Stimulated activated effector memory CD8-positive, alpha-beta T cell treated with anti-CD3 and anti-CD28 coated beads, Interleukin-12 subunit alpha, Interleukin-12 subunit beta, amount 100 ng/mL, for 72 hours (primary cell): ENCODE results near the gene ANKS1B.

Source experiments
- ATAC-seq: fragments of 150-1000 bp; cut with Tn5 transposase; 2 replicates; pipeline ENCODE4 v1.10.0; 2021
- DNase-seq, 2 donors: peaks; one replicate each; pipeline ENCODE4 v3.0.0; 2021 to 2022; ENCODE audit warnings: low spot score in 2 of 2
- H3K27ac Mint-ChIP-seq: one replicate; pipeline ENCODE4 v1.8.0; 2022; ENCODE audit warnings: mild to moderate bottlenecking, mixed read lengths
- H3K36me3 Mint-ChIP-seq: one replicate; pipeline ENCODE4 v1.8.0; 2022; ENCODE audit warnings: mild to moderate bottlenecking, mixed read lengths
- H3K4me1 Mint-ChIP-seq: one replicate; pipeline ENCODE4 v1.8.0; 2022; ENCODE audit warnings: mixed read lengths
- H3K4me3 Mint-ChIP-seq: one replicate; pipeline ENCODE4 v1.8.0; 2022; ENCODE audit warnings: mild to moderate bottlenecking, mixed read lengths
- H3K9me3 Mint-ChIP-seq: one replicate; pipeline ENCODE4 v1.8.0; 2022; ENCODE audit warnings: mixed read lengths

ANKS1B gene

DNA sequence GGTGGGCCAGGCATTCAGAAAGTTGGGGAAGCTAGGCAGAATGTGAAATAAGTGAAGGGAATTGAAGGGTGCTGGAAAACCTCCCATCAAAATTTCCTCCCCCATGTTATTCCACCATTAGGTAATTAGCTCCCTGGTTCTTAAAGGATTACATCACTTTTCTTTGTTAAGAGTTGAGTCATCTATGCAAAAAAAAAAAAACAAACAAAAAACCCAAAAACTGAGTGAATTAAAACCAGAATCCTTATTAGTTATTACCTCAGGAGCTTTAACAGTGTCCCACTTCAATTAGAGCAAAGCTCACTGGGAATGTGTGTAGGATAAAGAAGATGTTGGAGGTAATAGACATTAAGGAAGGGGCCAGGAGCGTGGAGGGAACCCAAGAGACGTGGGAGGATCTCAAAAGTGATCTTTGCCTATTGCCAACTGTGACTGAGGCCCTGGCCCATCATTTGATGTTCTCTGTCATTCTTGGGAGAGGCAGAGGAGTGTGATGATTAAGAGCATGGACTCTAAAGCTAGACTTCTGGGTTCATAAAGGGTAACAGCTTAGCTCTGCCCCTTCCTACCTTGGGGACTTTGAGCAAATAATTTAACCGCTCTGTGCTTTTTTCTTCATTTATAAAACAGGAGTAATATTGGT is 975.0 kb downstream of the ANKS1B start:
- H3K9me3 Mint-ChIP-seq, result no peaks in the 10 kb centered on the region
- no peak overlapping the region for H3K4me3 Mint-ChIP-seq
- ATAC-seq (no peak), DNase-seq (no peak)
- H3K36me3 Mint-ChIP-seq, result no peaks in the 10 kb centered on the region
- H3K27ac Mint-ChIP-seq, result no peak overlapping the region
- no peaks in the 10 kb centered on the region for H3K4me1 Mint-ChIP-seq

DNA sequence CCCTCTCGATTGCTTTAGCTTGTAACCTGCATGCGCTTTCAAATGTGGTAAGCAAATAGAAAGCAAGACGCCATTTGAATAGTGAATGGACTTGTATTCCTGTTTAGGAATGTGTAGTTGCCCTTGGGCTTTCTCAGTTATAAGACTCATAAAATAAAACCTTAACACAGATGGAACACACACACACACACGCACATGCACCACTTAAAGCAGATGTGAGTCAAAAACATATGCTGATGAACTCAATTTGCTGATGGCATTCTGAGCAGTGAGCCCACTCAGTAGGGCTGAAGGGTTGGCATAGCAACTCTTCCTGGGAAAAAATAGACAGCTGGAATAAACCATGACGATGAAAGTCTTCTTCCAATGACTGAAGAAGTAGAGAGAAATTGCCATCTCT is 979.1 kb downstream of the ANKS1B start:
- no peak overlapping the region for H3K27ac Mint-ChIP-seq
- ATAC-seq, result no peak
- no peaks in the 10 kb centered on the region for H3K4me1 Mint-ChIP-seq
- no peak for DNase-seq
- no peaks in the 10 kb centered on the region for H3K36me3 Mint-ChIP-seq
- H3K4me3 Mint-ChIP-seq, result no peak overlapping the region
- H3K9me3 Mint-ChIP-seq, result no peaks in the 10 kb centered on the region

DNA sequence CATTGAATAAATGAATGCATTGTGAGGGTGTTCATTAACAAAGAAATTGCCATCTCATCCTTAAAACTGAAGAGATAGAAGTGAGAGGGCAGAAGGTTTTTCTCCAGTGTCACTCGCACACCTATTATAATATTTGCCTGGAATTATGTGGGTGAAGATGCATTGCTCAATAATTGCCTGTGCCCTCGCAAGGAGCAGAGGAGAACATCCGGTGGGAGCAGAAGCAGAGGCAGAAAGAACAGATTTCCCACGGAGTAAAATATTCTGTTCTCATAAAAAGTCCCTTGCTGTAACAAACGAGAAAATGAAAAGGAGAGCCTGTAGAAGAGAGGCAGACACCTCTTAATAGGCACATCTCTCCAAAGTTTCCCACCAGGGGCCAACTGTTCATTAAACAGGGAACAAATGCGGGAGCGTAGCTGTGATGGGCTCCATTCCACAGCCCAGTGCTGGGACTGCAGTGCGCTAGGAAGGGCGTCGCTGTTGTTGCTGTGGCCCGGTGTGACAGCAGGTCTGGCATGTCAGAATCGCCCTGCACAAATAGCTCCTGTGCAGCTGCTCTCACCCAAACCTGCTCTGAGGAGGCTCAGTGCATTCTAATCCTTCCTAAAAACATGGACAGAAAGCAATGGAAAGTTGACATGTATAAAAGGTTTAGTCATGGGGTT is 979.8 kb downstream of the ANKS1B start:
- no peak overlapping the region for H3K4me3 Mint-ChIP-seq
- no peak overlapping the region for H3K27ac Mint-ChIP-seq
- H3K4me1 Mint-ChIP-seq, result no peaks in the 10 kb centered on the region
- ATAC-seq (no peak), DNase-seq (no peak)
- no peaks in the 10 kb centered on the region for H3K9me3 Mint-ChIP-seq
- H3K36me3 Mint-ChIP-seq, result no peaks in the 10 kb centered on the region

DNA sequence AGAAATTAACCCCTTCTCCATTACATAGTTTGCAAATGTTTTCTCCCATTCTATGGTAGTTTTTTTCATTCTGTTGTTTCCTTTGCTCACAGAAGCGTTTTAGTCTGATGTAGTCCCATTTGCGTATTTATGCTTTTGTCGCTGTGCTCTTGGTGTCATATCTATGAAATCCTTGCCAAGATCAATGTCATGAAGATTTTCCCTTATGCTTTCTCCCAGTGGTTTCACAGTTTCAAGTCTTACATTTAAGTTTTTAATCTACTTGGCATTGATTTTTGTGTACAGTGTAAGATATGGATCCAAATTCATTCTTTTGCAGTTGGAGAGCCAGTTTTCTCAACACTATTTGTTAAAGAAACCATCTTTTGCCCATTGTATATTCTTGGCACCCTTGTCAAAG is 982.0 kb downstream of the ANKS1B start:
- ATAC-seq (no peak), DNase-seq (no peak)
- Mint-ChIP-seq H3K4me3 (no peak overlapping the region), H3K4me1 (no peaks in the 10 kb centered on the region), H3K27ac (no peak overlapping the region), H3K9me3 (no peaks in the 10 kb centered on the region), H3K36me3 (no peaks in the 10 kb centered on the region)

DNA sequence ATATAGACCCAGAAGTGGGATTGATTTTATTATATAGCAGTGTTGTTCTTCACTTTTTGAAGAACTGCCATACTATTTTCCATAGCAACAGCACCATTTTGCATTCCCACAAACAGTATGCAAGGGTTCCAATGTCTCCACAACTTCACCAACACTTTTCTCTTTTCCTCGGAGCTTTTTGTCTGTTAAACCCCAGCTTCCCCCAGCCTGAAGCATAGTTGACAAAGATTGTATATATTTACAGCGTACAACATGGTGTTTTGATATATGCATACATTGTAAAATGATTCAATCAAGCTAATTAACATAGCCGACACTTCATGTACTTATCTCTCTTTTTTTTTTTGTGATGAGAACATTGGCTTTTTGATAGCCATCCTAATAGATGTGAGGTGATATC is 982.6 kb downstream of the ANKS1B start:
- no peak for DNase-seq
- Mint-ChIP-seq H3K36me3 (no peaks in the 10 kb centered on the region), H3K4me3 (no peak overlapping the region), H3K4me1 (no peaks in the 10 kb centered on the region), H3K27ac (no peak overlapping the region), H3K9me3 (no peaks in the 10 kb centered on the region)
- no peak for ATAC-seq

DNA sequence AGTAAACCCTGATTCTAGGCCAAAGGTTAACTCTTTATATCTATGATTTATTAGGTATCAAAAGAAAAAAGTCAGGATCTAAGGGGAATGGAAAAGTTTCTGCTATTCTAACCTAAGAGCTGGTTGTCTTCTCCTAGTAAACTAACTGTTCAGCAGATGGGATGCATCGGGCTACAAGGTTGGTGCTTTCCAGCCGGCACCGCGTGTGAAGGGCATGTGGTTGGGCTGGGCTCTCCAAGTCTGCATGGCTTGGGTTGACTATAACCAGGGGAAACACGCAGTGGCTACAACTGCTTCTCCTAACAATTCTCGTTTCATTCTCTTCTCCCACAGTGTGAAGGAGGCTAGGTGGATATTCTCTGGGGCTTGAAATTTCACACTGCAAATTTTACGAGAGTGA is 985.2 kb downstream of the ANKS1B start:
- Mint-ChIP-seq H3K9me3 (no peaks in the 10 kb centered on the region), H3K4me1 (no peaks in the 10 kb centered on the region), H3K36me3 (no peaks in the 10 kb centered on the region), H3K27ac (no peak overlapping the region), H3K4me3 (no peak overlapping the region)
- ATAC-seq, result no peak
- no peak for DNase-seq

DNA sequence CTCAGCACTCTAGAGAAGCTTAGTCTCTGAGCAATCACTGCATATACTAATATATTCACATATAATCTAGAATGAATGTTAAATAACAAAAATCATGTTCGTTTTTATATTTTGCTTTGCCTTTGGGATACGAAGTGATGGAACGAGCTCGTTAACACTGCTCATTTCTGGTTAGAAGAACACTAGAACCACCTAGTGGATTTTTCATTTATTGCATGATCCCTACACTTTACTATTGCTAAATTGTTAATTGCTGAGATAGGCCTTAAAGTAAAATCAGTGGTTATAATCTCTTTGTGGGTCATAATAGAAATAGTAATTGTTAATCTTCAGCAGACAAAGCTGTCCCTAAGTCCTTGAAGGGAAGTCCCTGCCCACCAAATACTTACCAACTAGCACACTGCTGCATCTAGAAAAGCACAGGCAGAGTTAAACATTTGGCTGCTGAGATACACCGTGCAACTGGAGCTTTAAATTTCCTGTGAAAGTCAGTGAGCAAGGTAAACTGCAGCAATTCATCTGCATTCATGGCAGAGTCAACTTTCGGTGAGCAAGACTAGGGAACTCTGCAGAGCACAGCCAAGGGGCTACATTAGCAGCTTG is 985.9 kb downstream of the ANKS1B start:
- Mint-ChIP-seq H3K4me3 (no peak overlapping the region), H3K9me3 (no peaks in the 10 kb centered on the region), H3K27ac (no peak overlapping the region), H3K36me3 (no peaks in the 10 kb centered on the region), H3K4me1 (no peaks in the 10 kb centered on the region)
- no peak for DNase-seq
- ATAC-seq, result peak; percentile 51

DNA sequence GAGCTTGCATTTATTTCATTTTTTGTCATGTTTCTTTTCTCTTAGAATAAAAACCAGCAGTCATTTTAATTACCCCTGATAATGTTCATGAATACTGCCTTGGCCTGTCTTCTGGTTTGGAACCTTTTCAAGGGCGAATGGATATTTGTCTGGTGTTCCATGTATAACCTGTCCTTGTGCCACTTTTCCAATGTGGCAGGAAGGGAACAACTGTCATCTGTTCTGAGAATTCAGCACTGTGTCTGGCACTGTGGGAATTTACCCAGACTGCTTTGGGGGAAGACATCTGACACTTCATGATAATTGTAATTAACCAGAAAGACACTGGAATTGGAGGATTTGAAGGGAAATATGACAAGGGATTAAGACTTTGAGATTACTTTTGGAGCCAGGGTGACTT is 986.8 kb downstream of the ANKS1B start:
- H3K9me3 Mint-ChIP-seq, result no peaks in the 10 kb centered on the region
- ATAC-seq, result no peak

DNA sequence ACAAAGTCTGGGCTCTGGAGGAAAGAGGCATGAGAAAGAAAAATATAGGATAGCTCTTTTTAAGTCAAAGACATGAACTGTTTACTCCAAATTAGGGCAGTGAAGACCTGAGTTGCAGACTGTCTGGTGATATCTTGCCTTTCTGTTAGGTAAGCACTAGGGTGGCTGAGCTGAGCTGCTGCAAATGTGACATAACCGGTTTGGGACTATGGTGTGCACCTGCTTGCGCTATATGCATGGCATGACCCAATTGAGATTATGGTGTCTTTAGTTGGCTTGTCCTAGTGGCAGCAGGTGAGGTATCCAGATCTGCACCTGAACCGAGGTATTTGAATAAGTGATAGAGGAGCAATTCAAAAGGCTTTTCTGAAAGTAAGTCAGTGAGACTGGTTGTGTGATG is 994.1 kb downstream of the ANKS1B start:
- Mint-ChIP-seq H3K36me3 (no peaks in the 10 kb centered on the region), H3K4me3 (no peak overlapping the region), H3K27ac (no peak overlapping the region), H3K9me3 (peaks cover 7% of the 10 kb centered on the region), H3K4me1 (no peaks in the 10 kb centered on the region)
- DNase-seq (no peak), ATAC-seq (no peak)

More for the DNA sequence above, 986.8 kb downstream of the ANKS1B start:
- no peaks in the 10 kb centered on the region for H3K4me1 Mint-ChIP-seq
- H3K36me3 Mint-ChIP-seq, result no peaks in the 10 kb centered on the region
- H3K4me3 Mint-ChIP-seq, result no peak overlapping the region
- H3K27ac Mint-ChIP-seq, result no peak overlapping the region
- no peak for DNase-seq

DNA sequence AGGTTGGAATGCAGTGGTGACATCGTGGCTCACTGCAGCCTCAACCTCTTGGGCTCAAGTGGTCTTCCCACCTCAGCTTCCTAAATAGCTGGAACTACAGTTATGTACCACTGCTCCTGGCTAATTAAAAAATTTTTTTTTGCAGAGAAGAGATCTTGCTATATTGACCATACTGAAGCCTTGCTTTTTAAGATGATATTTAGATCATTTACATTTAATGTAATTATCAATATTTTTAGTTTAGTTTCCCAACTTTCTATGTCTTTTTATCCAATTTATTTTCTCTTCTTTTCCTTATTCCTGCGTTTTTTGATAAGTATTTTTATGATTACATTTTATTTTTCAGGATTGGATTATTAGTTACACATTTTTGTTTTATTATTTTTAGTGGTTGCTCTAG is 999.6 kb downstream of the ANKS1B start:
- no peak overlapping the region for H3K4me3 Mint-ChIP-seq
- no peak for DNase-seq
- no peaks in the 10 kb centered on the region for H3K36me3 Mint-ChIP-seq
- H3K27ac Mint-ChIP-seq, result no peak overlapping the region
- H3K4me1 Mint-ChIP-seq, result no peaks in the 10 kb centered on the region
- peaks cover 10% of the 10 kb centered on the region for H3K9me3 Mint-ChIP-seq
- no peak for ATAC-seq

DNA sequence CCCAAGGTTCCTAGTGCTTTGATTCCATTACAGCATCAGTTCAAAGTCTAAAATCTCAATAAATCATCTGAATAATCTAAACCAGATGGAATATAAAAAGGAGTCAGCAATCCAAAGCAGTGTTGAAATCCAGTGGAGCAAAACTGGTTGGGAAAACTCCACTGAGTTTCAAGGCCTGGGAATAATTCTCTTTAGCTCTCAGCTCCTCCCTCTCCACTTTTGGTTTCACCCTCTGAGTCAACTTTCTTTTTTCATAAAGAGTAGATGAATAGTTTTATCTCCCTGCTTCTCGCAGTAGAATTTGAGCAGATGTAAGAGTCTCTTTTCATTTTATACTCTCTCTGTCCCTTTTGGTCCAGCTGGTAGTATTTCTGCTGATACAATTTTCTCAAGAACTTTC is 1001.1 kb downstream of the ANKS1B start:
- Mint-ChIP-seq H3K27ac (no peak overlapping the region), H3K9me3 (peaks cover 10% of the 10 kb centered on the region), H3K4me3 (no peak overlapping the region), H3K4me1 (no peaks in the 10 kb centered on the region), H3K36me3 (no peaks in the 10 kb centered on the region)
- no peak for DNase-seq
- no peak for ATAC-seq

DNA sequence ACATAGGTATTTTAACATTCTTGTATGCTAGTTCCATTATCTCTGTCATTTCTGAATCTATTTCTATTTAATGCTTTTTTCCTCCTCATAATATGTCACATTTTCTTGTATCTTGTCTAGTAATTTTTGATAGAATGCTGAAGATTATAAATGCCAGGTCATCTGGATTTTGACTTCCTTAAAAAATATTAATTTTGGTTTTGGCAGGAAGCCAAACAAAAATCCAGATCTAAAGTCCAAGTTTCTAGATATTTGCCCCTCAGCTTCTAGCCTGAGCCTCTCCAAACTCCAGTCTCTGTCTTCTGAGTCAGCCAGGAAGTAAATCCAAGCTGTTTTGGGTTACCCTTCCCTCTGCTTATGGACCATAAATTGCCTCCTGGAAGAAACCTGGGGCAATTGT is 1004.2 kb downstream of the ANKS1B start:
- peaks cover 3% of the 10 kb centered on the region for H3K9me3 Mint-ChIP-seq
- DNase-seq, result no peak
- ATAC-seq, result no peak
- no peaks in the 10 kb centered on the region for H3K4me1 Mint-ChIP-seq
- no peak overlapping the region for H3K4me3 Mint-ChIP-seq
- H3K36me3 Mint-ChIP-seq, result no peaks in the 10 kb centered on the region
- no peak overlapping the region for H3K27ac Mint-ChIP-seq

DNA sequence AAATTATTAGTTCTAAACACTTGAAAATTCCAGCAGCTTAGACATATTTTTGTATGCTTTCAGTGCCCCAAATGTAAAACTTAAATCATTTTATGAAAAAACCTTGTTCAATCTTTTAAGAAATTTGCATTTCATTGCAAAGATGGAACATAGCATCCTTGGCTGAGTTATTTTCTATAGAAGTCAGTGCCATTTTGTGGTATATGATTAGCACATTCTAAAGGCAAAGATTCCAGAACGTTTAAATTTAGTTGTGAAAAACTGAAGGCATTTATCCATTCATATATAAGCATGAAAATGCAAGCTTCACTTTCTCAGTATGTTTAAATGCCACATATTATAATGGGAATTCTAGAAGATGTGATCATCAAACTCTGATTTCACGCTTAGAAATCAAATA is 1007.5 kb downstream of the ANKS1B start:
- Mint-ChIP-seq H3K4me3 (no peak overlapping the region), H3K36me3 (no peaks in the 10 kb centered on the region), H3K9me3 (peaks cover 5% of the 10 kb centered on the region), H3K27ac (no peak overlapping the region), H3K4me1 (no peaks in the 10 kb centered on the region)
- DNase-seq (no peak), ATAC-seq (no peak)

DNA sequence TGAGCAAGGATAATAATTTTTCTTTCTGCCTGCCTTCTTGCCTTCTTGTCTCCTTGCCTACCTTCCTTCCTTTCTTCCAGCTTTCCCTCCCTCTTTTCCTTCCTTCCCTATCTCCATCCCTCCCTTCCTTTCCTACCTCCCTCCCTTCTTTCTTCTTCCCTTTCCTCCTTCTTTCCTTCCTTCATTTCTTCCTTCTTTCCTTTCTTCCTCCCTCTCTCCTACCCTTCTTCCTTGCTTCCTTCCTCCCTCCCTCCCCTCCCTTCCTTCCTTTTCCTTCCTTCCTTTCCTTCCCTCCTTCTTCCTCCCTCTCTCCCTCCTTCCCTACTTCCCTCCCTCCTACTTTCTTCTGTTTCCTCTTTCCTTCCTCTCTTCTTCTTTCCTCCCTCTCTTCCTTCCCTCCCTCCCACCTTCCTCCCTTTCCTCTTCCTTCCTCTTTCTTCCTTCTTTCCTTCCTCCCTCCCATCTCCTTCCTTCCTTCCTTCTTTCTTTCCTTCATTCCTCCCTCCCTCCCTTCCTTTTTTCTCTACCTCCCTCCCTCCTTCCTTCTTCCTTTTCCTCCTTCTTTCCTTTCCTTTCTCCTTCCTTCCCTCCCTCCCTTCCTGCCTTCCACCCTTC is 1009.9 kb downstream of the ANKS1B start:
- Mint-ChIP-seq H3K9me3 (peaks cover 5% of the 10 kb centered on the region), H3K27ac (no peak overlapping the region), H3K4me3 (no peak overlapping the region), H3K36me3 (no peaks in the 10 kb centered on the region), H3K4me1 (no peaks in the 10 kb centered on the region)
- no peak for DNase-seq
- ATAC-seq, result no peak

DNA sequence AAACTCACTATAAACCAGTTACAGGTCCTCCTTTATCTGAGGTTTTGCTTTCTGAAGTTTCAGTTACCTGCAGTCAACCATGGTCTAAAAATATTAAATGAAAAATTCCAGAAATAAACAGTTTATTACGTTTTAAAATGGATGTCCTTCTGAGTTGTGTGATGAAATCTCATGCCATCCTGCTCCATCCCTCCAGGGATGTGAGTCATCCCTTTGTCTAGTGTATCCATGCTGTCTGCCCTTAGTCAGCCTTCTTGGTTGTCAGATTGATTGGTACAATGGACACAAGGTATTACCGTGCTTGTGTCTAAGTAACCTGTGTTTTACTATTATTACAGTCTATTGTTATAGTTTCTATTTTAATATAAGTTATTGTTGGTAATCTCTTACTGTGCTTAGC is 1011.3 kb downstream of the ANKS1B start:
- no peak overlapping the region for H3K4me3 Mint-ChIP-seq
- no peaks in the 10 kb centered on the region for H3K36me3 Mint-ChIP-seq
- H3K9me3 Mint-ChIP-seq, result peaks cover 5% of the 10 kb centered on the region
- DNase-seq, result no peak
- H3K4me1 Mint-ChIP-seq, result no peaks in the 10 kb centered on the region
- H3K27ac Mint-ChIP-seq, result no peak overlapping the region
- no peak for ATAC-seq

DNA sequence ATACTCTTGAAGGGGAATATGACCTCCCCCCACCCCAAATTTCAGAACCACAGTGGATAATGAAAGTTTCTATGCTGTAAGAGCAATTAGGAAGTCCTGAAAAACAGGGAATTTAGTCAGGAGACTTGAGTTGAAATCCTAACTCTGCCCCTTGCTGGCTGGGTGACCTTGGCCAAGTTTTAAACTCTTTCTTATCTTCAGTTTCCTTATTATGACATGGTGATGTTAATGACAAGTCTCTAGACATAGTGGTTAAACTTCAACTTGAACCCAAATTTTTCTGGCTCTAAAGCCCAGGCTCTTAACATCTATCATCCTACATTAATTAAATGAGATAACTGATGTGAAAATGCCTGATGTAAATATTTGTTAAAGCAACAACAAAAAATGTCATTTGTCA is 1013.8 kb downstream of the ANKS1B start:
- no peaks in the 10 kb centered on the region for H3K36me3 Mint-ChIP-seq
- DNase-seq (no peak), ATAC-seq (no peak)
- H3K4me3 Mint-ChIP-seq, result no peak overlapping the region
- peaks cover 5% of the 10 kb centered on the region for H3K9me3 Mint-ChIP-seq
- H3K4me1 Mint-ChIP-seq, result no peaks in the 10 kb centered on the region
- no peak overlapping the region for H3K27ac Mint-ChIP-seq
